CD8-positive, alpha-beta memory T cell (primary cell): ENCODE results near the gene EZH1. TPM values are rescaled to one million over a fixed set of nuclear protein-coding genes. Genes with fewer than 3 reads are reported as not detected.
"Not testable (repeated sequence)": the region's sequence is repeated elsewhere in the genome, so short reads cannot be mapped to it uniquely, and the experiment has no call there.

ENCODE experiments used
- CTCF ChIA-PET: fragments of 350-600 bp; sonication (Branson Sonifier 250); formaldehyde crosslinking; loops from one replicate; lab custom pipeline; 2021; ENCODE audit warnings: antibody characterized with exemption; lab: Charles Lee
- POLR2A ChIA-PET: fragments of 350-600 bp; sonication (Branson Sonifier 250); formaldehyde crosslinking; loops from one replicate; lab custom pipeline; 2021; ENCODE audit warnings: antibody characterized with exemption; lab: Charles Lee
- DNase-seq, 5 donors: peaks; one replicate each; pipeline versions ENCODE4 v3.0.0 to v3.0.0-alpha.2; 2020 to 2022; ENCODE audit warnings: mixed read lengths in 1 of 5
- H3K27ac ChIP-seq: one replicate; pipeline ENCODE4 v1.7.0; 2013; ENCODE audit warnings: low read depth, mild to moderate bottlenecking, low read length, moderate library complexity
- H3K27me3 ChIP-seq: 2 replicates; pipeline ENCODE4 v1.7.0; 2013; ENCODE audit warnings: low read length, mild to moderate bottlenecking; ENCODE audit not compliant: insufficient read depth, poor library complexity, severe bottlenecking
- H3K36me3 ChIP-seq: 2 replicates; pipeline ENCODE4 v1.7.0; 2013; ENCODE audit warnings: mild to moderate bottlenecking, low read length, moderate library complexity; ENCODE audit not compliant: insufficient read depth
- H3K4me1 ChIP-seq: 2 replicates; pipeline ENCODE4 v1.7.0; 2013; ENCODE audit warnings: mild to moderate bottlenecking, low read length, moderate library complexity; ENCODE audit not compliant: insufficient read depth
- H3K4me3 ChIP-seq: 2 replicates; pipeline ENCODE4 v1.7.0; 2013; ENCODE audit warnings: mild to moderate bottlenecking, low read length
- H3K9me3 ChIP-seq: 2 replicates; pipeline ENCODE4 v1.7.0; 2013; ENCODE audit warnings: mild to moderate bottlenecking, low read length
- H3K27ac Mint-ChIP-seq, 8 donors: one replicate each; pipeline ENCODE4 v1.8.0; 2020 to 2021; ENCODE audit warnings: mixed read lengths in 8 of 8, mild to moderate bottlenecking in 6 of 8, inconsistent platforms in 3 of 8, moderate library complexity in 3 of 8
- H3K27me3 Mint-ChIP-seq, 2 donors: one replicate each; pipeline ENCODE4 v1.8.0; 2020 to 2021; ENCODE audit warnings: mixed read lengths in 2 of 2, mild to moderate bottlenecking in 1 of 2, moderate library complexity in 1 of 2
- H3K36me3 Mint-ChIP-seq, 3 donors: one replicate each; pipeline ENCODE4 v1.8.0; 2020 to 2021; ENCODE audit warnings: mixed read lengths in 3 of 3, inconsistent platforms in 1 of 3, mild to moderate bottlenecking in 1 of 3
- H3K4me1 Mint-ChIP-seq, 3 donors: one replicate each; pipeline ENCODE4 v1.8.0; 2020 to 2021; ENCODE audit warnings: mixed read lengths in 3 of 3, inconsistent platforms in 1 of 3, mild to moderate bottlenecking in 1 of 3
- H3K4me3 Mint-ChIP-seq, 7 donors: one replicate each; pipeline ENCODE4 v1.8.0; 2020 to 2021; ENCODE audit warnings: mixed read lengths in 7 of 7, mild to moderate bottlenecking in 6 of 7, moderate library complexity in 4 of 7, inconsistent platforms in 2 of 7
- H3K9me3 Mint-ChIP-seq, 5 donors: one replicate each; pipeline ENCODE4 v1.8.0; 2020 to 2022; ENCODE audit warnings: mixed read lengths in 5 of 5, mild to moderate bottlenecking in 3 of 5, moderate library complexity in 2 of 5, inconsistent platforms in 1 of 5
- polyA plus RNA-seq: library from polyadenylated mRNA; unstranded; fragments of 300-500 nt; fragmentation: Illumina TruSeq; gene quantifications from one replicate; pipeline ENCODE4 v1.2.3, GENCODE V29; 2021
- total RNA-seq, 2 experiments: library from RNA; stranded (reverse); gene quantifications; one replicate each; pipeline ENCODE4 v1.2.3, GENCODE V29; 2021

The EZH1 gene
- total and polyA plus RNA-seq, 3 experiments from 2014 or later, result 37.2 to 42.6 (median 40.8) TPM

DNA sequence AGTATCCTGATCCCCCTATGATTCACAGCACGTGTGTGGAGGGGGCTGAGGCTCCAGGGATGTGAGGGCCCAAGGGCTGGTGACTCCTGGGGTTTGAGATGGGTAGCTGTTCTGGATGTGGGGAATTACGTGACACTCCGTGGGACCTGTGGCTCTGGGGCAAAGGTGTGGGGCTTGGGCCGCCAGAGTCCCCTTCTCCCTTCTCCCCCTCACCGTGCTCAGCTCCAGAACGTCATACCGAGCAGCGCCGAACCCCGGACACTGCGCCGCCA lies 75.2 kb downstream of the EZH1 start:
- Histone ChIP-seq H3K4me1 (peaks cover 25% of the 10 kb centered on the region), H3K27ac (no peak overlapping the region), H3K27me3 (peaks cover 31% of the 10 kb centered on the region), H3K4me3 (no peak overlapping the region), H3K36me3 (peaks cover 4% of the 10 kb centered on the region), H3K9me3 (no peaks in the 10 kb centered on the region)
- Mint-ChIP-seq H3K27me3 (peaks cover 27 to 42% of the 10 kb centered on the region in 2 donors), H3K27ac (no peak overlapping the region), H3K4me1 (peaks cover 13 to 29% (median 16%) of the 10 kb centered on the region in 3 donors), H3K36me3 (peaks cover 0 to 18% (median 5%) of the 10 kb centered on the region in 3 donors), H3K4me3 (peak overlapping the region in 6 of 7 donors; percentile 26 to 77 (median 48)), H3K9me3 (peaks cover 0 to 2% (median 0%) of the 10 kb centered on the region in 5 donors)
- POLR2A ChIA-PET, result no interaction called here
- CTCF ChIA-PET, result interaction anchor here (1.2 to 1.5 kb wide), 3 partner anchors 10 to 91 kb away, joined by 4 to 5 read pairs (median 5); partner anchors contain the start of gene PSMC3IP
- DNase-seq, result no peak

DNA sequence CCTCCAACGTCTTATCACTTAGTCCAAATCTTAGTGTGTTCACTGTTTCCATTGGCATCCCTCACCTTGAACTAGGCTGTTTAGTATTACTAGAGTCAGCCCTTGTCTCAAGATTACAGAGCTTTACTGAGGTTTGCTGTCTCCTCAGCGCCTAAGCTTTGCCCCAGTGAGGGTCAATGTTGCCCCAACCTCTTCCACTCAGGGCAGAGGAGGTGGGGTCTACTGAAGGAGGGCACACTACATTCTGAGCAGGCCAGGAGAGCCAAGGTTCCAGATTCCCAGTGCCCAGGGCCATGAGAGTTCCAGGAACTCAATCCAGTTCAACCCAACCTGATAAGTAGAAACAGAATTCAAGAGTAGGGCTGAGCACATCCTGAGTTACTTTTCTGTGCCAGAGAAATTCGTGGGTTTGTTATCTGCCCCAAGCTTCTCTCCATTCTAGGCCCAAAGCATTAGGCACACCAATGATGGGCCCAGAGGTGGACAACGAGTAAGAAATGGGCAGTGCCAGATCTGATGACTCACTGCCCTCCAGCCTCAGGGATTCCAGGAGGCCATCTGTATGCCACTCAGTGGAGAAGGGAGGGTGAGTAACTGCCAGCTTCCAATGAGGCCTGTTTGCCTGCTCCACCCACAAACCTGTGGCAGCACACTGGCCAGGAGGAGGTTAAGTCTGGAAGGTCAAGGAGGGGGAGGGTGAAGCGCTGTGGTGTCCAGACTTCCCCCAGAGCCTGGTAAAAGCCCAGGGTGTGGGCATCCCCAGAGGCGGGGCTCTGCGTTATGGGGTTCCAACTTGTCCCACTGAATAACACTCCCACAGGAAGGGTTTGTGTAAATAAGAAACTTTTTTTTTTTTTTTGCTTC lies 77.5 kb downstream of the EZH1 start:
- Mint-ChIP-seq H3K4me1 (peaks cover 8 to 20% (median 10%) of the 10 kb centered on the region in 3 donors), H3K4me3 (peak overlapping the region in 1 of 7 donors; percentile 20), H3K9me3 (peaks cover 0 to 2% (median 0%) of the 10 kb centered on the region in 5 donors), H3K36me3 (peaks cover 0 to 28% (median 5%) of the 10 kb centered on the region in 3 donors), H3K27ac (no peak overlapping the region), H3K27me3 (peaks cover 16 to 26% of the 10 kb centered on the region in 2 donors)
- CTCF ChIA-PET, result interaction anchor here (0.7 to 2.0 kb wide), 2 partner anchors 9 to 12 kb away, joined by 3 to 6 read pairs; no protein-coding TSS in a partner anchor
- no peaks in the 10 kb centered on the region for H3K9me3 ChIP-seq
- H3K27ac ChIP-seq, result no peak overlapping the region
- no peak for DNase-seq
- peaks cover 4% of the 10 kb centered on the region for H3K36me3 ChIP-seq
- POLR2A ChIA-PET, result interaction anchor here (0.7 kb wide), 1 partner anchor 106 kb away, joined by 3 read pairs; the partner anchor contains the start of gene VPS25
- H3K27me3 ChIP-seq, result peaks cover 12% of the 10 kb centered on the region
- H3K4me3 ChIP-seq, result no peak overlapping the region
- peaks cover 14% of the 10 kb centered on the region for H3K4me1 ChIP-seq

DNA sequence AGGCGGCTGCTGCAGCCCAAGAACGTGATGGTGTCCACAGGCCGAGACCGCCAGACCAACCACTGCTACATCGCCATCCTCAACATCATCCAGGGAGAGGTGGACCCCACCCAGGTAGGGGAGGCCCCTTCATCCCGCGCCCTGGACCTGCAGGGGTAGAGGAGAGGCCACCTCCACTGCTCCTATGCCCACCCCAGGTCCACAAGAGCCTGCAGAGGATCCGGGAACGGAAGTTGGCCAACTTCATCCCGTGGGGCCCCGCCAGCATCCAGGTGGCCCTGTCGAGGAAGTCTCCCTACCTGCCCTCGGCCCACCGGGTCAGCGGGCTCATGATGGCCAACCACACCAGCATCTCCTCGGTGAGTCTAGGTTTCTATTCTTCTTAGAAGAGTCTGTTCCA lies 78.7 kb downstream of the EZH1 start:
- CTCF ChIA-PET, H3K4me3 Mint-ChIP-seq: not testable (repeated sequence)
- POLR2A ChIA-PET, result interaction anchor here (0.7 kb wide), 1 partner anchor 107 kb away, joined by 3 read pairs; the partner anchor contains the start of gene VPS25

DNA sequence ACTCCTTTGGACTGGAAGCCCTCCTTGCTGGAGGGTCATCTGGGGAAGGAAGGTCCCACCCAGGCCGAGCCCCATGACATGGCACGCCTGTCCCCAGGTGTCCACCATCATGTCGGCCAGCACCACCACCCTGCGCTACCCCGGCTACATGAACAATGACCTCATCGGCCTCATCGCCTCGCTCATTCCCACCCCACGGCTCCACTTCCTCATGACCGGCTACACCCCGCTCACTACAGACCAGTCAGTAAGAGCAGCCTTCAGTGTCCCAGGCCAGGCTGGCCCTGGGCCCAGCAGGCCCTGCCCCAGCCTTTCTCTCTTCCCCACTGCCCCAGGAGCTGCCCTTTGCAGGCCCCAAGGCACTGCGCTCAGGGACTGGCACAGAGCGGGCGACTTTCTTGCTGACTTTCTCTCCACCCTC lies 79.2 kb downstream of the EZH1 start:
- peaks cover 4% of the 10 kb centered on the region for H3K4me1 ChIP-seq
- Mint-ChIP-seq H3K27me3 (peaks cover 4 to 13% of the 10 kb centered on the region in 2 donors), H3K27ac (no peak overlapping the region), H3K36me3 (peaks cover 0 to 30% (median 5%) of the 10 kb centered on the region in 3 donors), H3K9me3 (peaks cover 0 to 2% (median 0%) of the 10 kb centered on the region in 5 donors), H3K4me3 (no peak overlapping the region), H3K4me1 (peaks cover 3 to 8% (median 6%) of the 10 kb centered on the region in 3 donors)
- H3K27ac ChIP-seq, result no peak overlapping the region
- no peak overlapping the region for H3K4me3 ChIP-seq
- ChIA-PET CTCF (no interaction called here), POLR2A (no interaction called here)
- no peaks in the 10 kb centered on the region for H3K27me3 ChIP-seq
- no peaks in the 10 kb centered on the region for H3K9me3 ChIP-seq
- peaks cover 4% of the 10 kb centered on the region for H3K36me3 ChIP-seq
- DNase-seq, result no peak

More for the DNA sequence above, 78.7 kb downstream of the EZH1 start:
- peaks cover 0 to 30% (median 5%) of the 10 kb centered on the region in 3 donors for H3K36me3 Mint-ChIP-seq
- H3K27me3 Mint-ChIP-seq, result peaks cover 9 to 18% of the 10 kb centered on the region in 2 donors
- DNase-seq, H3K4me1 ChIP-seq, H3K9me3 ChIP-seq, H3K9me3 Mint-ChIP-seq, H3K27me3 ChIP-seq, H3K36me3 ChIP-seq, H3K4me3 ChIP-seq, H3K27ac ChIP-seq: not testable (repeated sequence)
- H3K27ac Mint-ChIP-seq, result peak overlapping the region in 1 of 8 donors; percentile 88
- H3K4me1 Mint-ChIP-seq, result peaks cover 3 to 13% (median 4%) of the 10 kb centered on the region in 3 donors

DNA sequence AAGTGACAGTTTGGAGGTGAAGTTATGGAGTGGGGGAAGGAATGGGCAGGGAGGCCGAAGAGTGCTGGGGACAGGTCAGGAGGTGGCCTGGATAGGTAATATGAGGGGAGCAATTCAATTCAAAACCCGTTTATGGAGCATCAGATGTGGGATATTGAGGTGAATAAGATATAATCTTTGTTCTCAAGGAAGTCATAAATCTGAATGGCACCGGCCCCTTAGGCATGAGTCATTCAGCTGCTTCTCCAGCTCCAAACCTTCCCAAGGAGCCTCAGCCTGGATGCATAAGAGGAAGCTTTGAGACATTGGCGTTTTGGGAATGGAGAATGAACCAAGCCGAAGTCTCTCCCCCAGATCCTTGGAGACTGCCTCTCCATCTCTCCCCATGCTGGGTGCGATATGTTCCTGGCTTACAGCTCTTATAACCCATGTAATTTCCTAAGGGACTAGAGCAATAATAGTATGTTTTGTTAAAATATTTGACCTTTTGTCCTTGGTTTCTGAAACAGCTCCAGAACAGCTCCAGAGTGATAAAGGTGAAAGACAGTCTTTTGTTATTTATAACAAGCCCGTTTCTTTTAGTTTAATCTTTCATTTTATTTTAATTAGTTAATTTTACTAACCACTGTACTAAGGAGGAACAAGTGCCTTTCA lies 84.0 kb downstream of the EZH1 start:
- peaks cover 12 to 22% (median 14%) of the 10 kb centered on the region in 3 donors for H3K4me1 Mint-ChIP-seq
- H3K4me3 ChIP-seq, result no peak overlapping the region
- H3K9me3 Mint-ChIP-seq, result no peaks in the 10 kb centered on the region
- peaks cover 2% of the 10 kb centered on the region in 2 donors for H3K27me3 Mint-ChIP-seq
- peaks cover 5% of the 10 kb centered on the region for H3K4me1 ChIP-seq
- peak overlapping the region in 6 of 7 donors; percentile 9 to 62 (median 26) for H3K4me3 Mint-ChIP-seq
- no peak overlapping the region for H3K27ac ChIP-seq
- H3K27me3 ChIP-seq, result no peaks in the 10 kb centered on the region
- peaks cover 0 to 21% (median 8%) of the 10 kb centered on the region in 3 donors for H3K36me3 Mint-ChIP-seq
- no peaks in the 10 kb centered on the region for H3K36me3 ChIP-seq
- POLR2A ChIA-PET, result interaction anchor here (0.6 kb wide), 1 partner anchor 85 kb away, joined by 3 read pairs; no protein-coding TSS in a partner anchor
- DNase-seq, result no peak
- H3K27ac Mint-ChIP-seq, result peak overlapping the region in 3 of 8 donors; percentile 0 to 45 (median 18)
- no peaks in the 10 kb centered on the region for H3K9me3 ChIP-seq
- CTCF ChIA-PET, result interaction anchor here (1.2 to 2.6 kb wide), 3 partner anchors 16 to 83 kb away, joined by 3 to 7 read pairs (median 4); partner anchors contain the start of genes PLEKHH3 and PSMC3IP

DNA sequence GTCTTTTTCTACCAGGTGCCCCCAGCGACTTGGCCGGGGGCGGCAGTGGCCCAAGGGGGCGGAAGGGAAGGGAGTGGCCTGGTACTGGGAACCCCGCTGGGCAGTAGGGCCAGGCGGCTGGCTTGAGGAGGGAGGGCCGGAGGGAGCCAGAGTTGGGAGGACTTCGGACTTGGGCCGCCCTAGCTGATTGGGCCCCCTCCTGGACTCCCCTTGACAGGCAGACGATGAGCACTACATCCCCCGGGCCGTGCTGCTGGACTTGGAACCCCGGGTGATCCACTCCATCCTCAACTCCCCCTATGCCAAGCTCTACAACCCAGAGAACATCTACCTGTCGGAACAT lies 84.9 kb downstream of the EZH1 start:
- H3K4me3 ChIP-seq, DNase-seq, H3K4me1 ChIP-seq, H3K27me3 Mint-ChIP-seq, H3K9me3 ChIP-seq, H3K27me3 ChIP-seq, H3K27ac ChIP-seq, H3K9me3 Mint-ChIP-seq, H3K36me3 ChIP-seq, H3K27ac Mint-ChIP-seq, POLR2A ChIA-PET: not testable (repeated sequence)
- Mint-ChIP-seq H3K4me1 (peaks cover 13 to 25% (median 14%) of the 10 kb centered on the region in 3 donors), H3K36me3 (peaks cover 3 to 15% (median 3%) of the 10 kb centered on the region in 3 donors), H3K4me3 (peak overlapping the region; percentile 9 to 94 (median 89))
- CTCF ChIA-PET, result interaction anchor here (0.6 to 1.0 kb wide), 3 partner anchors 14 to 20 kb away, joined by 3 read pairs; no protein-coding TSS in a partner anchor

DNA sequence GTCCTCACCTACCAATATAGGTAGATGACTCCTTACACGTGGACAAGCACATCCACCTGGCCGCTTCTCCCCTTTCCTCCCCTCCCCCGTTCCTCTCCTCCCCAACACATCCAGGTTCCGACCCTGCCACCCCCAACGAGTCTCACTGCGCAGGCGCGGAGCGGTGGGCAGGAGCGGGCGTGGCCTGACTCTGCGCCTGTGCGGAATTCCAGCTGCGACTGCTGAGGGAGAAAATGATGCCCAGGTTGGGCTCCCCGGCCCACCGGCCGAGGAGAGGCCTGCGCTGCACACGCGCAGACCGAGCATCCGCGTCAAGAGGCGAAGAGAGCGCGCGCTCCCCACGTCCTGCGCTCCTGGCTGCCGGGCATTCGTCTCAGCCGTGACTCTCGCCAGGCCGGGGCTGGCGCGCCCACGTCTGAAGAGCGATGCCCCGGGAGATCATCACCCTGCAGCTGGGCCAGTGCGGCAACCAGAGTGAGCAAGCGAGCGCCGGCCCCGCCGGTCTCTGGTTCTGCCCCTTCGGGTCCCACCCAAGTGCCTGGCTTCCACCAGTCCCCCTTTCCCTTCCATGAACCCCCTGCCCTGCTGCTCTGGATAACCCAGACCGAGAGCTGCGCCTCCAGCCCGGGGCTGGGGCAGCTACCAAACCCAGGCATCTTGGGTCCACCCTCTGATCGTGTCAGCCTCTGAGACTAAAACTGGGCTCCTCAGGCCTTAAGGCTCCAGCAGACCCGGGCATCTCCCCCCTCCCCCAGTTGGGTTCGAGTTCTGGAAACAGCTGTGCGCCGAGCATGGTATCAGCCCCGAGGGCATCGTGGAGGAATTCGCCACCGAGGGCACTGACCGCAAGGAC lies 85.5 kb downstream of the EZH1 start, which contains the start of gene TUBG2:
Gene TUBG2, plus strand, starts transcription at position 206 of the 853 bp plus-strand sequence. Its CDS starts 220 bp downstream, at position 426.
- no peaks in the 10 kb centered on the region for H3K9me3 ChIP-seq

More for the DNA sequence above, 85.5 kb downstream of the EZH1 start, which contains the start of gene TUBG2:
- Mint-ChIP-seq H3K36me3 (peaks cover 3 to 13% (median 3%) of the 10 kb centered on the region in 3 donors), H3K27me3 (peaks cover 7 to 8% of the 10 kb centered on the region in 2 donors), H3K4me3 (peak within 1 kb of the TSS; percentile 86 to 94 (median 92)), H3K4me1 (peaks cover 13 to 25% (median 14%) of the 10 kb centered on the region in 3 donors), H3K9me3 (no peaks in the 10 kb centered on the region), H3K27ac (peak within 1 kb of the TSS in 7 of 8 donors; percentile 49 to 93 (median 77))
- no peaks in the 10 kb centered on the region for H3K36me3 ChIP-seq
- H3K27ac ChIP-seq, result no peak within 1 kb of the TSS
- ChIA-PET CTCF (interaction anchor here (0.6 to 1.0 kb wide), 5 partner anchors 15 to 24 kb away, joined by 3 read pairs; no protein-coding TSS in a partner anchor), POLR2A (interaction anchor here (0.5 kb wide), 1 partner anchor 130 kb away, joined by 3 read pairs; no protein-coding TSS in a partner anchor)
- peak; percentile 50 to 82 (median 67) for DNase-seq
- H3K4me1 ChIP-seq, result peaks cover 5% of the 10 kb centered on the region
- H3K4me3 ChIP-seq, result peak within 1 kb of the TSS; percentile 86
- H3K27me3 ChIP-seq, result no peaks in the 10 kb centered on the region
